Spleen (tissue), 7 donors: ENCODE data around the gene CCDC137.

Experiments
- CTCF ChIP-seq, 11 experiments: fragments of 200-600 bp in 7 of 11; fragments of 450-650 bp in 4 of 11; sonication (generic) in 4 of 11; IDR thresholded peaks in 8 of 11; conservative IDR thresholded peaks in 3 of 11; 1 replicate in 7 of 11; 2 replicates in 4 of 11; pipeline versions ENCODE4 v1.4.0 to v1.8.0; 2016 to 2021; ENCODE audit warnings: antibody characterized with exemption in 11 of 11, inconsistent platforms in 4 of 11, mild to moderate bottlenecking in 1 of 11
- POLR2A ChIP-seq, 3 donors: fragments of 450-650 bp; IDR thresholded peaks; one replicate each; pipeline ENCODE4 v1.5.1; 2017; ENCODE audit warnings: antibody characterized with exemption in 3 of 3, mild to moderate bottlenecking in 1 of 3
- POLR2AphosphoS5 ChIP-seq, 3 donors: sonication (generic); formaldehyde crosslinking; IDR thresholded peaks; one replicate each; pipeline ENCODE4 v1.5.1; 2017; ENCODE audit warnings: antibody characterized with exemption in 3 of 3
- donor health status: DM: no; HTN: no; CAD: no; lungs with moderate emphysema.
- donor health status: DM: no; HTN: no; CAD: no.
- donor health status: DM: no; HTN: no; CAD: no.

- no peak for TF ChIP-seq POLR2A (IDR thresholded peaks at IDR 0.05)
- TF ChIP-seq CTCF (IDR thresholded peaks at IDR 0.05 in 8 of 11, conservative IDR thresholded peaks at IDR 0.05 in 3 of 11) = no peak
- no peak for TF ChIP-seq POLR2AphosphoS5 (IDR thresholded peaks at IDR 0.05)
Observed at GRCh38 chr17:81682565-81683207, 16.1 kb downstream of the CCDC137 start.
